Measurements from ENCODE around the gene AGTPBP1. TPM values are rescaled to one million over a fixed set of nuclear protein-coding genes. Genes with fewer than 3 reads are reported as not detected.

Gene AGTPBP1
- total and polyA plus RNA-seq, 2 of the 8 experiments (the other 6 are each of a cell fraction or from before 2014, with no cell fraction given), result 13.4 to 65.2 TPM

- no peaks in the 10 kb centered on the region for H3K23me2 ChIP-seq (ENCODE audit: low read depth, low read length)
- no peak overlapping the region for H3K14ac ChIP-seq (ENCODE audit: insufficient read length)
- H3K9ac ChIP-seq (replicated peaks in 1 of 4; ENCODE audit: extremely low read depth in 1 of 4, low read depth in 3 of 4, low read length in 3 of 4), result no peak overlapping the region
- no peak overlapping the region for H2BK12ac ChIP-seq (ENCODE audit: low read depth, low read length)
- no peak overlapping the region for H3K56ac ChIP-seq (replicated peaks; ENCODE audit: insufficient read length, low read depth, low read length)
- no peak overlapping the region for H3K4me3 ChIP-seq (ENCODE audit: extremely low read depth in 1 of 4, insufficient read depth in 2 of 4, low read depth in 3 of 4, low read length in 4 of 4)
- no peak overlapping the region for H3K18ac ChIP-seq (ENCODE audit: extremely low read depth, low read length)
- H4K8ac ChIP-seq (ENCODE audit: extremely low read depth, insufficient read depth, low read length), result no peak overlapping the region
- H3K23ac ChIP-seq (ENCODE audit: insufficient read length), result no peak overlapping the region
- no peaks in the 10 kb centered on the region for H3K27me3 ChIP-seq (replicated peaks in 1 of 4; ENCODE audit: control insufficient read depth in 3 of 4, extremely low read depth in 1 of 4, insufficient read depth in 3 of 4, low read length in 3 of 4)
- H4K5ac ChIP-seq (ENCODE audit: insufficient read length, low read depth, low read length), result no peak overlapping the region
- WGBS, 2 experiments (ENCODE audit: extremely low coverage in 1 of 2, insufficient coverage in 1 of 2, insufficient read length in 1 of 2, insufficient replicate concordance in 2 of 2, low coverage in 1 of 2, low lambda C conversion rate in 2 of 2, missing lambda C conversion rate in 1 of 2), result 90% methylated on average over 3 of the region's 3 CpGs; no CpG with 5 or more reads in 1 of the 2 experiments
- no peak overlapping the region for H2BK20ac ChIP-seq (ENCODE audit: low read length)
- H2AK5ac ChIP-seq (ENCODE audit: low read depth, low read length), result no peak overlapping the region
- no peak overlapping the region for H2BK120ac ChIP-seq (replicated peaks; ENCODE audit: low read depth, low read length)
- H4K20me1 ChIP-seq (replicated peaks in 1 of 2; ENCODE audit: control insufficient read depth in 1 of 2, insufficient read depth in 2 of 2, low read length in 2 of 2), result peaks cover 0 to 9% of the 10 kb centered on the region in 2 experiments
- no peak overlapping the region for H3K27ac ChIP-seq (ENCODE audit: low read depth, low read length)
- H3K4me2 ChIP-seq (ENCODE audit: insufficient read depth in 1 of 2, low read depth in 2 of 2, low read length in 2 of 2), result no peak overlapping the region
- CTCF ChIA-PET (ENCODE audit: partially characterized antibody), result no interaction called here
- POLR2A ChIA-PET (ENCODE audit: partially characterized antibody), result no interaction called here
- no peak overlapping the region for H2AFZ ChIP-seq (ENCODE audit: low read length)
- no peaks in the 10 kb centered on the region; a peak in 1 of 8 replicates for H3K36me3 ChIP-seq (ENCODE audit: control insufficient read depth in 2 of 4, insufficient read depth in 4 of 4, low read length in 3 of 4)
- peaks cover 0 to 11% (median 10%) of the 10 kb centered on the region in 4 experiments; a peak in 6 of 7 replicates for H3K4me1 ChIP-seq (replicated peaks in 1 of 4; ENCODE audit: control insufficient read depth in 3 of 4, insufficient read depth in 4 of 4, low read length in 3 of 4)
- H4K91ac ChIP-seq (replicated peaks; ENCODE audit: insufficient read length, low read length), result no peak overlapping the region
- DNase-seq (ENCODE audit: low read depth in 1 of 2, low spot score in 2 of 2) (no peak), FAIRE-seq (no peak)
- no peak overlapping the region for H2BK5ac ChIP-seq (ENCODE audit: low read depth, low read length)
- TF ChIP-seq RFX5 (IDR thresholded peaks at IDR 0.05; ENCODE audit: borderline replicate concordance, low read depth, low read length) (no peak), EP300 (IDR thresholded peaks at IDR 0.05; ENCODE audit: borderline replicate concordance in 1 of 2, low read depth in 2 of 2, low read length in 2 of 2) (no peak), HDAC6 (IDR thresholded peaks at IDR 0.05; ENCODE audit: low read depth, low read length) (no peak), BRCA1 (IDR thresholded peaks at IDR 0.05; ENCODE audit: low read depth, low read length) (no peak), GTF2F1 (IDR thresholded peaks at IDR 0.05; ENCODE audit: borderline replicate concordance, low read depth, low read length) (no peak), CBX5 (IDR thresholded peaks at IDR 0.05; ENCODE audit: low read depth, low read length) (no peak), JUN (IDR thresholded peaks at IDR 0.05; ENCODE audit: low read depth, low read length) (no peak), POLR2A (IDR thresholded peaks at IDR 0.05; ENCODE audit: control extremely low read depth in 1 of 2, low read depth in 2 of 2, low read length in 2 of 2) (no peak)
- no peaks in the 10 kb centered on the region for H3K9me3 ChIP-seq (ENCODE audit: insufficient read depth in 2 of 2, low read depth in 1 of 2, low read length in 1 of 2)
- peaks cover 5% of the 10 kb centered on the region for H3K79me1 ChIP-seq (ENCODE audit: low read depth, low read length)
- H2BK15ac ChIP-seq (ENCODE audit: low read length), result no peak overlapping the region
- H3K4ac ChIP-seq (replicated peaks; ENCODE audit: insufficient read length, low read depth, low read length), result no peak overlapping the region
- 0 out of 4 replicates have a peak, but pooled peaks cover 0 to 1% of the 10 kb centered on the region in 2 experiments for H3K79me2 ChIP-seq (ENCODE audit: control insufficient read depth in 1 of 2, insufficient read depth in 2 of 2, low read length in 2 of 2)
These were observed 142.1 kb downstream of the AGTPBP1 start for GRCh38 chr9:85599540-85600105.

All from H1 (cell line).